HCT116 (cell line): ENCODE measurements around the gene NCF2.

Experiments
- CEBPB ChIP-seq: IDR thresholded peaks from 2 replicates; pipeline ENCODE4 v1.6.1; 2012; ENCODE audit warnings: low read depth
- CTCF ChIP-seq, 3 experiments: fragments of 200-600 bp in 1 of 3; sonication (generic) in 1 of 3; IDR thresholded peaks in 2 of 3; conservative IDR thresholded peaks in 1 of 3; 2 replicates each; pipeline ENCODE4 v1.5.1; 2012 to 2017; ENCODE audit warnings: low read depth in 2 of 3, low read length in 2 of 3, antibody characterized with exemption in 1 of 3, borderline replicate concordance in 1 of 3, control low read depth in 1 of 3, mild to moderate bottlenecking in 1 of 3, mixed read lengths in 1 of 3, mixed run types in 1 of 3, moderate library complexity in 1 of 3; ENCODE audit not compliant: insufficient read depth in 1 of 3
- ELF1 ChIP-seq: IDR thresholded peaks from 2 replicates; pipeline ENCODE4 v1.6.1; 2012; ENCODE audit warnings: low read depth, borderline replicate concordance
- EZH2 ChIP-seq: fragments of 200-600 bp; sonication (generic); IDR thresholded peaks from 2 replicates; pipeline ENCODE4 v1.6.1; 2017; ENCODE audit warnings: antibody characterized with exemption, mixed run types
- FOSL1 ChIP-seq: IDR thresholded peaks from 2 replicates; pipeline ENCODE4 v1.6.1; 2012; ENCODE audit warnings: low read depth
- JUND ChIP-seq: IDR thresholded peaks from 2 replicates; pipeline ENCODE4 v1.6.1; 2012
- POLR2A ChIP-seq: IDR thresholded peaks from 2 replicates; pipeline ENCODE4 v1.7.0; 2011; ENCODE audit warnings: borderline replicate concordance; ENCODE audit not compliant: insufficient read depth, insufficient read length; ENCODE audit errors: extremely low read depth
- POLR2AphosphoS5 ChIP-seq: IDR thresholded peaks from 2 replicates; pipeline ENCODE4 v1.6.1; 2011; ENCODE audit warnings: mild to moderate bottlenecking, low read depth, low read length, moderate library complexity
- SP1 ChIP-seq: IDR thresholded peaks from 2 replicates; pipeline ENCODE4 v1.6.1; 2012; ENCODE audit warnings: low read depth
- TCF7L2 ChIP-seq: IDR thresholded peaks from 2 replicates; pipeline ENCODE4 v1.7.0; 2011; ENCODE audit warnings: borderline replicate concordance, inconsistent platforms; ENCODE audit not compliant: insufficient read depth, insufficient read length; ENCODE audit errors: extremely low read depth
- TF ChIP-seq, protein P1 (sequence below): IDR thresholded peaks from 2 replicates; pipeline ENCODE4 v1.6.1; 2012
- TF ChIP-seq, protein P2 (sequence below): IDR thresholded peaks from 2 replicates; pipeline ENCODE4 v1.6.1; 2012

DNA sequence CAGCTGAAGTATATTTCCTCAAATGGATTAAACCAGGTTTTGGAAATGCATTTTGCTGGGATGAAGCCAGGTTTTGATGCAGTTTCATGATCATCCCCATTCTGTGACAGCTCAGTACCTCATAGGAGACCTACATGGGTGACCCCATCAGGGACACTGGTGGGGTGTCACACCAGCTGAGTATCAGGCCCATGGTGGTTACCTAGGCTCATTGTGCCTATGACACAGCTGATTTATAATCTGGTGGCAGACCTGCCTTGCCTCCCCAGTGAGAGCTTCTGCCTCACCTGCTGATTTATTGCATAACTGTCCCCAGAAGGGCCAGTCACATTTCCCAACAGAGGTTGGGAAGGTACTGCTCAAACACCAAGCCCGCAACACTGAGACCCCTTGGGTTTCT is 3.8 kb downstream of the NCF2 start:
- TF ChIP-seq ELF1: no peak
- TF ChIP-seq POLR2AphosphoS5: no peak
- TF ChIP-seq, protein P1, sequence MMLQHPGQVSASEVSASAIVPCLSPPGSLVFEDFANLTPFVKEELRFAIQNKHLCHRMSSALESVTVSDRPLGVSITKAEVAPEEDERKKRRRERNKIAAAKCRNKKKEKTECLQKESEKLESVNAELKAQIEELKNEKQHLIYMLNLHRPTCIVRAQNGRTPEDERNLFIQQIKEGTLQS: no peak
- TF ChIP-seq CTCF (IDR thresholded peaks at IDR 0.05 in 2 of 3, conservative IDR thresholded peaks at IDR 0.05 in 1 of 3; ENCODE audit: borderline replicate concordance in 1 of 3, insufficient read depth in 1 of 3, low read depth in 2 of 3, low read length in 2 of 3): no peak
- TF ChIP-seq EZH2: no peak
- TF ChIP-seq JUND: no peak
- TF ChIP-seq FOSL1: no peak
- TF ChIP-seq SP1: no peak
- no peak for TF ChIP-seq CEBPB
- no peak for TF ChIP-seq POLR2A
- TF ChIP-seq, protein P2, sequence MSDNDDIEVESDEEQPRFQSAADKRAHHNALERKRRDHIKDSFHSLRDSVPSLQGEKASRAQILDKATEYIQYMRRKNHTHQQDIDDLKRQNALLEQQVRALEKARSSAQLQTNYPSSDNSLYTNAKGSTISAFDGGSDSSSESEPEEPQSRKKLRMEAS: no peak
- TF ChIP-seq TCF7L2: no peak
